HG02763 (cell line): ENCODE data around the gene GDF2.

ENCODE experiments used
- ATAC-seq: cut with Tn5 transposase; IDR thresholded peaks from one replicate; pipeline ENCODE4 v1.9.1; 2021; ENCODE audit warnings: mild to moderate bottlenecking, moderate library complexity; ENCODE audit not compliant: unreplicated experiment

Gene GDF2

DNA sequence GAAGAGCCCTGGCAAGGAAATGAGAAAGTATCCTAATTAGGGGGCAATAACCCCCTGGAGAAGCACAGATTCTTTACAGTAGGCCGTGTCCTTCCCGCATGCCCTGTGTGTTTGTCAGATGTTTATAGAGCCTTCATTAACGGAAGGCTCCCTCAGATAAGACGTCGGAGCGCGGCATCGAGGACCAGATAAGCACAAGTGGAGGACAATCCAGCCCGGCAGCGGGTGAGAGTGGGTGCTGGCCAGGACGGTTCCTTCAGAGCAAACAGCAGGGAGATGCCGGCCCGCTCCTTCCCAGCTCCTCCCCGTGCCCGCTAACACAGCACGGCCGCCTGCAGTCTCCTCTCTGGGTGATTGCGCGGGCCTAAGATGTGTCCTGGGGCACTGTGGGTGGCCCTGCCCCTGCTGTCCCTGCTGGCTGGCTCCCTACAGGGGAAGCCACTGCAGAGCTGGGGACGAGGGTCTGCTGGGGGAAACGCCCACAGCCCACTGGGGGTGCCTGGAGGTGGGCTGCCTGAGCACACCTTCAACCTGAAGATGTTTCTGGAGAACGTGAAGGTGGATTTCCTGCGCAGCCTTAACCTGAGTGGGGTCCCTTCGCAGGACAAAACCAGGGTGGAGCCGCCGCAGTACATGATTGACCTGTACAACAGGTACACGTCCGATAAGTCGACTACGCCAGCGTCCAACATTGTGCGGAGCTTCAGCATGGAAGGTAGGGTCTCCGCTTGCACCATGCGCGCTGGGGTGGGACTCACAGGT, at the start of gene GDF2:
Gene GDF2, plus strand, starts transcription at position 155 of the 762 bp plus-strand sequence. Its CDS starts 215 bp downstream, at position 370.
- ATAC-seq, result no peak

GRCh38 chr10:47276071-47276470, 46.2 kb upstream of the GDF2 start:
- no peak for ATAC-seq

DNA sequence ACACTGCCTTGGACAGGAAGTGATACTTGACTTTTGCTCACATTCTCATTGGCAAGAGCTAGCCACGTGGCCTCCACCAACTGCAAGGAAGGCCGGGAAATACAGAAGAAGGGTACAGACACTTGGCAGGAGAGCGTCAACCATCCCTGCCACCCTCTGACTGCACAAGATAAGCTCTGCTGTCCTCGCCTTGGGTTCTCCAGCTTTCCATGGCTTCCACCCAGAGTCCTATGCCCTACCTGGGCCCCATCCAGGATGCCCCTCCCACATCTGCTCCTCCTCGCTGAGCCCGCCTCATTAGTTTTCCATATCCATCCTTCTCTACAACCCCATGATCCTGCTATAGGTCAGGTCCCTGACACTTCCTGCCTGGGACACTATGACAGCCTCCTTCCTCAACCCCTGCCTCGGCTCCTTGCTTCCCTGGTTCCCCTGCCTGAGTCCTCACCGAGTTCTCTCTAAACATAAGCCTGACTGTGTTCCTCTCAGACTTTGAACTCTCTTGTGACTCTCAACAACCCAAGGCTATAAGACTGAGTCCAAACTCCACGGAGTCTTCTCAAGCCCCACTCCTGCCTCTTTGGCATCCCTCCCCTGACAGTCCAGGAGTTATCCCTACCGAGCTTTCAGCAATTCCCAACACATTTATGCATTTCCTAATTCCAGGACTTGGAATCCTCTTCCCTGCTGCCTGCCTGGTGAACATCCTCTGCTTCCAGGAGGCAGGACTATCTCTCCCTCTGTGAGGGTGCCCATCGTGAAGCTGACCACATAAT, 45.5 kb upstream of the GDF2 start:
- ATAC-seq, result no peak

GRCh38 chr10:47277352-47278151, 44.7 kb upstream of the GDF2 start:
- ATAC-seq, result no peak

DNA sequence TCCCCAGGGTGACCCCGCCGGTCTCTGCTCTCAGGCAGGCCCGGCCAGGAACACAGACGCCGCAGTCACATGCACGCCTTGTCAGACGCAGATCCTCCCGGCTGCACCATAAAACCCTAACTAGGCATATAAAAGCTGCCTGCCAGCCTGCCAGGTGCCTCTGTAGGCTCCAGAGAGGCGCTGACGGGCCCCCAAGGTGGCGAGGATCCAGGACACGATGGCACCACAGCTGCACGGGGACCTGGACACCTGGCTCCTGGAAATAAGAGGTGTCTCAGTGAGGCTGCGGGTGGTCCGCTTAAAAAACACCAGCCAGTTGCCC, 44.1 kb upstream of the GDF2 start:
- no peak for ATAC-seq

DNA sequence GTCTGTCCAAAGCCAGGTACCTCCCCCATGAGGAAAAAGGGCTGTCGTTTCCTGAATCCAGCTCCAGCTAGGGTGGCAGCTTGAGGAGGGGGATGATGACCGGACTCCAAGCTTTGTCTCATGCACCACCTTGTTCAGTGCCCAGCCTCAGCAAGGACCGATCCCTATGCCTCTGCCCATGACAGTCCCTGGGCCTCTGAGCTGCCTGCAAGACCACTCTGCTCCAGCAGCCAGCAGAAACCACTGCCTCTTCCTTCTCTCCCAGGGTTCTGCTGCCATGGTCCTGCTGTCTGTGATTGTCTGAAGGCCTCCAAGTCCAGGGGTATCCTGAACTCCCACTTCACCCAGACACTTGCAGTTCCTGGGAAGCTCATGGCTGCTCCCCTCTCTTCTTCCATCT, 43.5 kb upstream of the GDF2 start:
- ATAC-seq, result no peak

- ATAC-seq, result no peak
Measured at GRCh38 chr10:47279276-47279675, 43.0 kb upstream of the GDF2 start.

DNA sequence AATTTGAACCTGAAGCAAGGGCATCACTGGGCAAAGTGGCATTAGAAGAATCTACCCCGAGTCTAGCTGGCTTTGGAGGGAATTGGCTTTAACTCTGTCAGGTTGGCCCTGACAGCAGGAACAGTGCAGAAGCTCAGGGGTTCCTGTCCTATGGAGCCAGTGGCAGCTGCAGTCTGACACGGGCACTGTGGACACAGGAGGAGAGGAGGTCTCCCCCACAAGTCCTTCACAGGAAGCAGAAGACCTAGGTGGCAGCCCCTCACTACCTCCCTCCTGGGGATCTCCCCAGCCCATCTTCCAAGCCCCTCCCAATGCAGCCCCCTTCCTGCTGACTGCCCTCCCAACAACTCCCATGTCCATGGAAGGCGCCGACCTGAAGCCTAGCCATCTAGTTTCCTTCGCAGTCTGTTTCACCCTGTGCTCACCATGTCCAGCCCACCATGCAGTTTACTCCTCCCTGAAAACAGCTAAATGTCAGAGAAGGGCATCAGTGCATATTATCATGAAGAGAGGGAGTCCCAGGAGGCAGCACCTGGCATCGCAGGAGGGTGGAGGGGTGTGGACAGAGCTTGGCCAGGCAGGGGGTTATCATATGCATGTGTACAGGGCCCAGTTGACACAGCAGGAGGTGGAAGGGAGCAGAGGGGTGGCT, 40.1 kb upstream of the GDF2 start:
- ATAC-seq, result no peak

GRCh38 chr10:47282657-47283018, 39.6 kb upstream of the GDF2 start:
- ATAC-seq, result no peak

GRCh38 chr10:47283101-47283630, 39.1 kb upstream of the GDF2 start:
- ATAC-seq, result no peak

DNA sequence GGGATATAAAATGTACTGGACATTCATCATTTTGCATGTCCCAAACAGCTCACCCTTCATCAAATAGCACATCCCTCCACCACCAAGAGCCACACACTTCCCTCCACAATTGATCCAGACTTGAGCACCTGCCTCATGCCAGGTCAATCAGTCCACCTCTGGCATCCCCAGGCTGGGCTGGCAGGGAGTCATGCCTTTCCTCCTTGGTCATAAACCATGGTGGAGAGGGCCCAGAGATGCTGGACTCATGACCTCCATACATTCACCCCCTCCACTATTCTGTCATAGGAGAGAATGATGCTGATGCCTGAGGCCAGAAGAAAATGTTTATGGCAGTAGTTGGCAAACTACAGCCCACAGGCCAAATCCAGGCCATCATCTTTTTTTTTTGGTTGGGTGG, 38.4 kb upstream of the GDF2 start:
- ATAC-seq, result no peak

DNA sequence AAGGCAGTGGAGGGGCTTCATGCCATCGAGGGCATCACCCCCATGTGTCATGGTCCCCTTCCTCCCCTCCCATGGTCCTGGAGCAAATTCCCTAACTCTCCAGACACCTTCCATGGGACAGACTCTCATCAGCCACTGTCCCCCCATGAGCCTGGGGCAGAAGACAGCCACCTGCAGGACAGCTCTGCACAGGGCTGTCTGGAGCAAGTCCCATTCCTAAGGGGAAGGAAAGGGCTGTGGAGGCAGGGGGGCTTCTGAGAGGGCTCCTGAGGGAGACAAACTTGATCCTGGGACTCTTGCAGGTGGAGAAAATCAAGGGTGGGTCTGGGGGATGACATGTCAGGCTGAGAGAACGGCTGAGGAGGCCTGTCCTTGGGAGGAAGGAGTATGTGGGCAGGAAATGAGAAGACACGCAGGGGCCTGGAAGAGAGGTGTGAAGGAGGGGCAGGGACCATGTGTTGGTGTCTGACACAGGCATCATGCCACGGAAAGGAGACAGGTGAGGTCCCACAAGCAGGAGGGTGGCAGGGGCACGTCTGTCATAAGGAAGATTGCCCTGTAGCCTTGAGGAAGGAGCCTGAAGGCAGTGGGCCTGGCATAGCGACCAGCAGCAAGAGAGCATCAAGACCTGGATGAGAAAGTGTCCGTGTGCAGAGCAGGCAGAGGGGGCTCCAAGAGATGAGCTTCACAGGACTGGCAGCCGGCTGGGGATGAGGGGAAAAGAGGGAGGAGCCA, 36.7 kb upstream of the GDF2 start:
- no peak for ATAC-seq

GRCh38 chr10:47286116-47286505, 36.1 kb upstream of the GDF2 start:
- ATAC-seq, result no peak

GRCh38 chr10:47286591-47287315, 35.5 kb upstream of the GDF2 start:
- ATAC-seq, result no peak

DNA sequence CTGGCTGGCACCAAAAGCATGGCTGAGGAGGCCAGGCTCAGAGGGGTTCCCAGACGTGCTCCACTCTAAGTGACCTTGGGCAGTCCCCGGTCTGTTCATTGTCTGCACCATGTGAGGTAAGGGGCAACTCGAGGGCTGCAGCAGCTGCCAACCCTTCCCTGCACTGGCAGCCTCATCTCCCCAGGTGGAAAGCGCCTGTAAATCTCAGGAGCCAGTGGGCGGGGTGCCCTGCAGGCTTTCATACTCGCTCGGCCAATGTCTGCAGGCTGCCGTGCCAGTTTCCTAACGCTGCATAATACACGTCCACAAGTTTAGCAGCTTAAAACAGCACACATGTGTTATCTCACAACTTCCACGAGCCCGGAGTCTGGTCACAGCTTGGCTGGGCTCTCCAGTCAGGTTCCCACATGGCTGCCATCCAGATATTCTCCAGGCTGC, 34.9 kb upstream of the GDF2 start:
- no peak for ATAC-seq

DNA sequence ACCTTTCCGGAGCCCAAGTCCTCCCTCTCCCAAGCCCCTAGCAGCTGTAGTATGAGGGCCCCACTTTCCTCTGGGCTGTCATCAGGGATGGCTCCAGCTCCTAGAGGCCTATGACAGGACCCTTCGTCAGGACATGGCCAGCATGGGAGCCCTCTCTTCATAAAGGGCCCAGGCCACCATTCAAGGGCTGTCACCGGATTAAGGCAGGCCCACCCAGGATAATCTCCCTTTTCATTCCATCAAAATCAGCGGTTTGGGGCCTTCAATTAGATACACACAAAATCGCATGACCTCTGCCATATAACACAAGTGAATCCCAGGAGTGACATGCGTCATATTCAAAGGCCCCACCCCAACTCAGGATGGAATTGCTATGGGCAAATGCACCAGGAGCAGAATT, 34.4 kb upstream of the GDF2 start:
- no peak for ATAC-seq

GRCh38 chr10:47288236-47288635, 34.0 kb upstream of the GDF2 start:
- no peak for ATAC-seq

GRCh38 chr10:47288916-47289495, 33.2 kb upstream of the GDF2 start:
- ATAC-seq, result no peak

DNA sequence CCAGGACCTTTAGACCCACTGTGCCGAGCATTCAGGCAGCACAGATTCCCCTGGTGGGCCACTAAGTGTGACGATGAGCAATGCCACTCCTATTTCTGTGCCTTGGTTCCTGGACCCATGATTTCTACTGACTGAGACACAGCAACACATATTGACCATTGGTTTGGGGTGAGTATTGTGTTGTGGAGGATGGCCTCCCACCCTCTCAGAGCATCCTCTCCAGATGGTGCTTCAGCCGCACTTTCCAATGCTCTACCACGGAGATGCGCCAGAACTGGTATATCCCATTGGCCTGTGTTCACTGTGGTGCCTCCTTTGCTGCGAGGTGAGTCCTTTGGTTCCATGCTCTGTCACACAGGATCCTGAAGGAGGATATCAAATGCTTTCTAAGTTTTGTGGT, 32.3 kb upstream of the GDF2 start:
- no peak for ATAC-seq
